ENCODE results near the gene CPZ.
A peak's percentile ranks its signal among the peaks of the same experiment; 100 is the strongest.

CPZ gene

GRCh38 chr4:8592366-8593263 lies at the start of gene CPZ:
Gene CPZ, plus strand, starts transcription at chr4:8592765. Its CDS starts 69 bp downstream, at chr4:8592834.
- Histone ChIP-seq H3K27me3 (ENCODE audit: control insufficient read depth, insufficient read depth, low read length) (peaks cover 31% of the 10 kb centered on the region), H3K36me3 (ENCODE audit: control insufficient read depth, low read depth, low read length) (no peaks in the 10 kb centered on the region), H3K27ac (ENCODE audit: low read length) (no peak within 1 kb of the TSS), H3K4me1 (ENCODE audit: control insufficient read depth, low read depth, low read length) (peaks cover 21% of the 10 kb centered on the region), H3K9me3 (ENCODE audit: control insufficient read depth, low read depth, low read length) (no peaks in the 10 kb centered on the region), H3K4me3 (ENCODE audit: low read length) (peak within 1 kb of the TSS; percentile 71), H3K9ac (ENCODE audit: low read length) (peak within 1 kb of the TSS; percentile 0)

DNA sequence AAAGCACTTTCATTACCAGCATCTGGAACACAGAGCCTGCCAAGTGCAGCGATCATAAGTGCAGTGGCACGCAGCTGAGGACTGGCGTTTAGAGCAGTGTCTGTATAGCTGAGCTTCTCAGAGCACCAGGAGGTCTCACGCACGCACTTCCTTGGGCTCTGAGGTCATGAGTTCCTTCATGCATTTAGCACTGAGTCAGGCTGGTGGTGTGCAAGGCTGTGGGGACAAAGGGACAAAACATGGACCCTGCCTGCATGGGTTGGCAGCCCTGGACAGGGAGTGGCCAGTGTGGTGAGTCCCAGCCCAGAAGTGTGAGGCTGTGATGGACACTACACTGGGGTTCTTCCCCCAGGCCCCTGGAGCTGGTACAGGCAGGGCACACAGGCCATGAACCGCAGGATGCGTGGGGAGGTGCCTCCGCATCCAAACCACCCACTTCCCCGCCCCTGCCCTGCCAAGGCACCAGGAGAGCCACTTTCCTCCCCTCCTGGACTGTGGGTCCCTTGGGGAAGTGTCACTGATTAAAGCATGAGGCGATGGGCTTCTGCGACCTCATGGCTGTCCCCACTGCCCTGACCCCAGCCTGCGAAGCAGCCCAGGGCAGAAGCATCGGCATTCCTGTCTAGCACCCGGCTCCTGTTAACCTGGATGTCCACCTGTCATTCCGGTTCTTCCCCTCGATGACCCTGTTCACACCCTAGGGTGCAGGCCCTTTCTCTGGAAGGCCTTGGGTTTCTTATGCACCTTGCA lies 49.6 kb upstream of the CPZ start:
- Histone ChIP-seq H3K27ac (ENCODE audit: low read length) (no peak overlapping the region), H3K4me3 (ENCODE audit: low read length) (no peak overlapping the region), H3K4me1 (ENCODE audit: control insufficient read depth, low read depth, low read length) (peaks cover 4% of the 10 kb centered on the region), H3K9ac (ENCODE audit: low read length) (no peak overlapping the region), H3K36me3 (ENCODE audit: control insufficient read depth, low read depth, low read length) (no peaks in the 10 kb centered on the region), H3K27me3 (ENCODE audit: control insufficient read depth, insufficient read depth, low read length) (no peaks in the 10 kb centered on the region), H3K9me3 (ENCODE audit: control insufficient read depth, low read depth, low read length) (no peaks in the 10 kb centered on the region)

- Histone ChIP-seq H3K27ac (ENCODE audit: low read length) (no peak overlapping the region), H3K4me1 (ENCODE audit: control insufficient read depth, low read depth, low read length) (peaks cover 4% of the 10 kb centered on the region), H3K4me3 (ENCODE audit: low read length) (no peak overlapping the region), H3K27me3 (ENCODE audit: control insufficient read depth, insufficient read depth, low read length) (no peaks in the 10 kb centered on the region), H3K9ac (ENCODE audit: low read length) (no peak overlapping the region), H3K9me3 (ENCODE audit: control insufficient read depth, low read depth, low read length) (no peaks in the 10 kb centered on the region), H3K36me3 (ENCODE audit: control insufficient read depth, low read depth, low read length) (no peaks in the 10 kb centered on the region)
Measured at GRCh38 chr4:8543623-8544022, 48.9 kb upstream of the CPZ start.

DNA sequence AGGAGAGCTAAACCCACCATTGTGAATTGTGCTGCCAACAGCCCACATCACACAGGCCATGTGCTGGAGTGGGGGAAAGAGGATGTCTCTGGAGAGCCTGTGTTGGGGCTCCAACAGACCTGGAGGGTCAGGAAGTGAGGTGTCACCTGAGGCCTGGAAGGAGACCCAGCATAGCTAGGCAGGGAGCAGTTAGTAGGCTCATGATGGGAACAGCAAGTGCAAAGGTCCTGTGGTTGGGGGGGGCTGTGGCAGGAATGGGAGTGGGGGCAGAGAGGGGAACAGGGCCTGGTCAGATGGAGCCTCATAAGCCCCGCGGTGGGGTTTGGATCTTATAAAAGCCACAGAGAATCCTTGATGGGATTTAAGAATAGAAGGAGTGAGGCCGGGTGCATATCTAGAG lies 48.3 kb upstream of the CPZ start:
- no peak overlapping the region for H3K27ac ChIP-seq (ENCODE audit: low read length)
- peaks cover 4% of the 10 kb centered on the region for H3K4me1 ChIP-seq (ENCODE audit: control insufficient read depth, low read depth, low read length)
- no peak overlapping the region for H3K4me3 ChIP-seq (ENCODE audit: low read length)
- no peaks in the 10 kb centered on the region for H3K27me3 ChIP-seq (ENCODE audit: control insufficient read depth, insufficient read depth, low read length)
- no peaks in the 10 kb centered on the region for H3K36me3 ChIP-seq (ENCODE audit: control insufficient read depth, low read depth, low read length)
- H3K9ac ChIP-seq (ENCODE audit: low read length): no peak overlapping the region
- no peaks in the 10 kb centered on the region for H3K9me3 ChIP-seq (ENCODE audit: control insufficient read depth, low read depth, low read length)

DNA sequence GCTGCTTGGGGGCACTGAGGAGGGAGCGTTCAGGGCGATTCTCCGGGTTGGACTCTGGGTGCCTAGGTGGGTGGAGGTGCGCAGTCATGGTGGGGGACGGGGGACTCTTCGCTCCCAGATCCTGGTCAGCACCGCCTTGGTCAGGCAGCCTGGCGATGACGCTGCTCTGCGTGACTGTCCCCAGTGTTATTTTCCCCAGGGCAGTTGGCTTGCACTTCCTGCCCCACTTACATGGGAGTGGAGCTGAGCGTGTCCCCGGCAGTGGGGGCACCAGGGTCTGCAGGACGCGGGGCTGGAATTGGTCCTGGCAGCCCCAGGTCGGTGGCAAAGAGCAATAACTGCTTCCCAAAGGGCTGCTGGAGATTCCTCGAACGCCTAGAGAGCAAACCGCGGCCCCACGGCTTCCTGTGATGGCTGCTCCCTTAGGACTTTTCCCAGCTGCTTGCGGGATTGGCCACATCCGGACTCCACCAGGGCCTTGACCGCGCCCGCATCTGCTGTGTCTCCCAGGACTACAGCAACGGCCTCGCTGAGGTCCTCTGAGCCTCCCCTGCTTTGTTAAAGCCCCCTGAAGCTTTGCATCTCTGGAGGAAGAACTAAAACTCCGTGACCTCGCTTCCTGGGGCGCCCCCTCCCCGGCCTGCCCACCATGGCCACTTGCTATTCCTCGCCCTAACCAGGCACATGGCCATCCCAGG lies 47.7 kb upstream of the CPZ start:
- Histone ChIP-seq H3K4me1 (ENCODE audit: control insufficient read depth, low read depth, low read length) (peaks cover 4% of the 10 kb centered on the region), H3K27me3 (ENCODE audit: control insufficient read depth, insufficient read depth, low read length) (no peaks in the 10 kb centered on the region), H3K9ac (ENCODE audit: low read length) (no peak overlapping the region), H3K9me3 (ENCODE audit: control insufficient read depth, low read depth, low read length) (no peaks in the 10 kb centered on the region), H3K36me3 (ENCODE audit: control insufficient read depth, low read depth, low read length) (no peaks in the 10 kb centered on the region), H3K4me3 (ENCODE audit: low read length) (no peak overlapping the region), H3K27ac (ENCODE audit: low read length) (no peak overlapping the region)

DNA sequence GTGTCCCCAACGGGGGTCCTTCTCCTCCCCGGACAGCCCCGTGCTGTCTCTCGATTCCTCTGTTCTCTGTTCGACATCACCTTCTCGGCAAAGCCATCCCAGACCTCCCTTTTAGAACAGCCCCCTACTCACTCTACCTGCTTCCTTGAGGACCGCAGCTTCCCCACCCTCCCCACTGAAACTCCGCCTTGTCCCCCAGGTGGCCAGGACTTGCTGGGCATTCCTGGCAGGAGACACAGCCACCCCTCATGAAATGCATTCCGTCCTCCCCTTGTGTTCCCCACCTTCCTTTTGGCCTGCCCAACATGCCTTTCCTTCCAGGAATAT lies 47.2 kb upstream of the CPZ start:
- Histone ChIP-seq H3K36me3 (ENCODE audit: control insufficient read depth, low read depth, low read length) (no peaks in the 10 kb centered on the region), H3K9me3 (ENCODE audit: control insufficient read depth, low read depth, low read length) (no peaks in the 10 kb centered on the region), H3K27me3 (ENCODE audit: control insufficient read depth, insufficient read depth, low read length) (no peaks in the 10 kb centered on the region), H3K4me3 (ENCODE audit: low read length) (no peak overlapping the region), H3K9ac (ENCODE audit: low read length) (no peak overlapping the region), H3K4me1 (ENCODE audit: control insufficient read depth, low read depth, low read length) (peaks cover 4% of the 10 kb centered on the region), H3K27ac (ENCODE audit: low read length) (no peak overlapping the region)

DNA sequence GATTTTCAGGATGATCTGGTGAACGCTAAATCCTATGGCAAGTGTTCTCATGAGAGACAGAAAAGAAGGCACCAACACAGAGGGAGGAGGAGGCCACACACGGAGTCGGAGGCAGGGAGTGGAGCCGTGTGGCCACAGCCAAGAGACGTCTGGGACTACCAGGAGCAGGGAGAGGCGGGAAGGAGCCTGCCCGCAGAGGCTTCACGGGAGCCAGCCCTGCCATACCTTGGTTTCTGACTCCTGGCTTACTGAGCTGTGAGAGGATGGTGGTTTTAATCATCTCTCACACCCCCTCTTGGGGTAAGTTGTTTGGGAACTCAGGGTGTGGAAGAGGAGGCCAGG lies 45.8 kb upstream of the CPZ start:
- Histone ChIP-seq H3K4me1 (ENCODE audit: control insufficient read depth, low read depth, low read length) (peaks cover 4% of the 10 kb centered on the region), H3K9me3 (ENCODE audit: control insufficient read depth, low read depth, low read length) (no peaks in the 10 kb centered on the region), H3K9ac (ENCODE audit: low read length) (no peak overlapping the region), H3K27ac (ENCODE audit: low read length) (no peak overlapping the region), H3K27me3 (ENCODE audit: control insufficient read depth, insufficient read depth, low read length) (no peaks in the 10 kb centered on the region), H3K36me3 (ENCODE audit: control insufficient read depth, low read depth, low read length) (no peaks in the 10 kb centered on the region), H3K4me3 (ENCODE audit: low read length) (no peak overlapping the region)

GRCh38 chr4:8547108-8547911 lies 45.3 kb upstream of the CPZ start:
- H3K4me3 ChIP-seq (ENCODE audit: low read length): no peak overlapping the region
- no peak overlapping the region for H3K9ac ChIP-seq (ENCODE audit: low read length)
- no peaks in the 10 kb centered on the region for H3K36me3 ChIP-seq (ENCODE audit: control insufficient read depth, low read depth, low read length)
- peaks cover 4% of the 10 kb centered on the region for H3K4me1 ChIP-seq (ENCODE audit: control insufficient read depth, low read depth, low read length)
- no peaks in the 10 kb centered on the region for H3K27me3 ChIP-seq (ENCODE audit: control insufficient read depth, insufficient read depth, low read length)
- no peak overlapping the region for H3K27ac ChIP-seq (ENCODE audit: low read length)
- no peaks in the 10 kb centered on the region for H3K9me3 ChIP-seq (ENCODE audit: control insufficient read depth, low read depth, low read length)

GRCh38 chr4:8547912-8548730 lies 44.4 kb upstream of the CPZ start:
- Histone ChIP-seq H3K9ac (ENCODE audit: low read length) (no peak overlapping the region), H3K9me3 (ENCODE audit: control insufficient read depth, low read depth, low read length) (no peaks in the 10 kb centered on the region), H3K4me3 (ENCODE audit: low read length) (no peak overlapping the region), H3K4me1 (ENCODE audit: control insufficient read depth, low read depth, low read length) (peaks cover 4% of the 10 kb centered on the region), H3K27me3 (ENCODE audit: control insufficient read depth, insufficient read depth, low read length) (no peaks in the 10 kb centered on the region), H3K27ac (ENCODE audit: low read length) (no peak overlapping the region), H3K36me3 (ENCODE audit: control insufficient read depth, low read depth, low read length) (no peaks in the 10 kb centered on the region)

GRCh38 chr4:8548731-8549351 lies 43.7 kb upstream of the CPZ start:
- H3K36me3 ChIP-seq (ENCODE audit: control insufficient read depth, low read depth, low read length): no peaks in the 10 kb centered on the region
- H3K9ac ChIP-seq (ENCODE audit: low read length): no peak overlapping the region
- H3K4me3 ChIP-seq (ENCODE audit: low read length): no peak overlapping the region
- no peak overlapping the region for H3K27ac ChIP-seq (ENCODE audit: low read length)
- H3K9me3 ChIP-seq (ENCODE audit: control insufficient read depth, low read depth, low read length): no peaks in the 10 kb centered on the region
- no peaks in the 10 kb centered on the region for H3K27me3 ChIP-seq (ENCODE audit: control insufficient read depth, insufficient read depth, low read length)
- peaks cover 4% of the 10 kb centered on the region for H3K4me1 ChIP-seq (ENCODE audit: control insufficient read depth, low read depth, low read length)
